Measurements from ENCODE around the gene SLC9A8. TPM values are rescaled to one million over a fixed set of nuclear protein-coding genes. Genes with fewer than 3 reads are reported as not detected.

The SLC9A8 gene
- total RNA-seq, 1 donor from 2014 or later, result 65.7 TPM

GRCh38 chr20:49888212-49889000, 75.8 kb downstream of the SLC9A8 start:
- ATAC-seq (ENCODE audit: low read depth) (peak; percentile 69), DNase-seq (peak; percentile 54)
- Mint-ChIP-seq H3K4me1 (peaks cover 9% of the 10 kb centered on the region), H3K27ac (peak overlapping the region; percentile 46), H3K27me3 (no peaks in the 10 kb centered on the region), H3K4me3 (no peak overlapping the region), H3K36me3 (ENCODE audit: low read depth) (peaks cover 76% of the 10 kb centered on the region), H3K9me3 (no peaks in the 10 kb centered on the region)
- TF ChIP-seq, protein P1, sequence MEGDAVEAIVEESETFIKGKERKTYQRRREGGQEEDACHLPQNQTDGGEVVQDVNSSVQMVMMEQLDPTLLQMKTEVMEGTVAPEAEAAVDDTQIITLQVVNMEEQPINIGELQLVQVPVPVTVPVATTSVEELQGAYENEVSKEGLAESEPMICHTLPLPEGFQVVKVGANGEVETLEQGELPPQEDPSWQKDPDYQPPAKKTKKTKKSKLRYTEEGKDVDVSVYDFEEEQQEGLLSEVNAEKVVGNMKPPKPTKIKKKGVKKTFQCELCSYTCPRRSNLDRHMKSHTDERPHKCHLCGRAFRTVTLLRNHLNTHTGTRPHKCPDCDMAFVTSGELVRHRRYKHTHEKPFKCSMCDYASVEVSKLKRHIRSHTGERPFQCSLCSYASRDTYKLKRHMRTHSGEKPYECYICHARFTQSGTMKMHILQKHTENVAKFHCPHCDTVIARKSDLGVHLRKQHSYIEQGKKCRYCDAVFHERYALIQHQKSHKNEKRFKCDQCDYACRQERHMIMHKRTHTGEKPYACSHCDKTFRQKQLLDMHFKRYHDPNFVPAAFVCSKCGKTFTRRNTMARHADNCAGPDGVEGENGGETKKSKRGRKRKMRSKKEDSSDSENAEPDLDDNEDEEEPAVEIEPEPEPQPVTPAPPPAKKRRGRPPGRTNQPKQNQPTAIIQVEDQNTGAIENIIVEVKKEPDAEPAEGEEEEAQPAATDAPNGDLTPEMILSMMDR (IDR thresholded peaks at IDR 0.05), result no peak
- CTCF ChIA-PET, result interaction anchor here (0.7 to 4.3 kb wide), 10 partner anchors 9 to 555 kb away, joined by 3 to 15 read pairs (median 3); no protein-coding TSS in a partner anchor
- intact Hi-C loops (cut with micrococcal nuclease), result loop anchor here (1.0 to 2.0 kb wide), 4 partner anchors 42 to 554 kb away; no protein-coding TSS in a partner anchor
- POLR2A ChIA-PET, result interaction anchor here (1.1 kb wide), 1 partner anchor 278 kb away, joined by 4 read pairs; no protein-coding TSS in a partner anchor

DNA sequence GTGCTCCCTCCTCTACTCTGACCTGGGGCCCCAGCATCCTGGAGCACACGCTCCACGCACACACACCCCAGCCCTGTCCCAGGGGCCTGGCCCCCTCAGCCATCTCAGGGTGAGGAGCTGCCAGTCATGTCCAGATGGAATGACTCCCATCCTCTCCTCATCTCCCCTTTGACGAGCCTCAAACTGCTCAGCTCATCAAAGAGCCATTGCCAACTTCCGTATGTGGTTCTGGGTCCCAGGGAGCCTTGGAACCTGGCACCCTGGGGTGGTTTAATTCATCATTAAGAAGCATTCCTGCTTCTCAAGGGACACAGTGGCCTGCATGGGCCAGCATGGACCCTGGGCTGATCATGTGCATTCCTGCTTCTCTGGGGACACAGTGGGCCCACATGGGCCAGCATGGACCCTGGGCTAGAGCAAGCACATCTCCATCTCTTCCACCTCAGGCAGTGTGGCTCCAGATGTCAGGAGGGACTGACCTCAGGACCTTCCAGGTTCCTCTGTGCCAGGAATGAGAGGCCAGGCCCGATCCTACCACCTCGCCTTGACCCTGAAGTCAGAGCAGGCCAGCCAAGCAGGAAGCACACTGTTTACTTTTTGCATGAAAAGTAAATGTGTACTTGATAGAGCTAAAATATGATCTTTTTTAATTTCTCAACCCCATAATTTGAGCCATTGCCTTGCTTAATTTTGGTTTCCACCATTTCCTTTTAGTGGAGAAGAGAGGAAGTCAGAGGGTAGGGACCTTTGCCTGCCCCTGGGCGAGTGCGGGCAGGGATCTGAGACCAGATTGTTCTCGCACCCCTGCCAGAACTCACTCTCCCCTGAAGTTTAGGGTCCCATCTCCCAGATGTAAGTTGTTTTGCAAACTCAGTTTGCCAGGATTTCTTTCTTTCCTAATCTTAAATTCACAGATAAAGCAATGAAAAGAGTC, 76.6 kb downstream of the SLC9A8 start:
- no peak overlapping the region for H3K27ac Mint-ChIP-seq
- intact Hi-C loops (cut with micrococcal nuclease), result loop anchor here (2.0 kb wide), 1 partner anchor 42 kb away; no protein-coding TSS in a partner anchor
- no peak for ATAC-seq (ENCODE audit: low read depth)

GRCh38 chr20:49889935-49890333, 77.3 kb downstream of the SLC9A8 start:
- Mint-ChIP-seq H3K27ac (no peak overlapping the region), H3K4me1 (peaks cover 18% of the 10 kb centered on the region), H3K9me3 (no peaks in the 10 kb centered on the region), H3K4me3 (no peak overlapping the region), H3K27me3 (no peaks in the 10 kb centered on the region), H3K36me3 (ENCODE audit: low read depth) (peaks cover 64% of the 10 kb centered on the region)
- ChIA-PET POLR2A (no interaction called here), CTCF (interaction anchor here (2.0 to 4.3 kb wide), 2 partner anchors 44 to 279 kb away, joined by 8 to 15 read pairs; no protein-coding TSS in a partner anchor)
- intact Hi-C loops (cut with micrococcal nuclease), result loop anchor here (2.0 kb wide), 1 partner anchor 43 kb away; no protein-coding TSS in a partner anchor
- ATAC-seq (ENCODE audit: low read depth), result no peak
- no peak for DNase-seq
- TF ChIP-seq, protein P1 (IDR thresholded peaks at IDR 0.05), result no peak

More for the DNA sequence above, 76.6 kb downstream of the SLC9A8 start:
- DNase-seq, result no peak
- POLR2A ChIA-PET, result interaction anchor here (1.1 kb wide), 1 partner anchor 278 kb away, joined by 4 read pairs; no protein-coding TSS in a partner anchor
- Mint-ChIP-seq H3K36me3 (ENCODE audit: low read depth) (peaks cover 70% of the 10 kb centered on the region), H3K4me1 (peaks cover 18% of the 10 kb centered on the region), H3K9me3 (no peaks in the 10 kb centered on the region), H3K4me3 (no peak overlapping the region), H3K27me3 (no peaks in the 10 kb centered on the region)
- TF ChIP-seq, protein P1 (IDR thresholded peaks at IDR 0.05), result no peak
- CTCF ChIA-PET, result interaction anchor here (1.1 to 4.3 kb wide), 8 partner anchors 8 to 350 kb away, joined by 3 to 15 read pairs (median 4); no protein-coding TSS in a partner anchor

DNA sequence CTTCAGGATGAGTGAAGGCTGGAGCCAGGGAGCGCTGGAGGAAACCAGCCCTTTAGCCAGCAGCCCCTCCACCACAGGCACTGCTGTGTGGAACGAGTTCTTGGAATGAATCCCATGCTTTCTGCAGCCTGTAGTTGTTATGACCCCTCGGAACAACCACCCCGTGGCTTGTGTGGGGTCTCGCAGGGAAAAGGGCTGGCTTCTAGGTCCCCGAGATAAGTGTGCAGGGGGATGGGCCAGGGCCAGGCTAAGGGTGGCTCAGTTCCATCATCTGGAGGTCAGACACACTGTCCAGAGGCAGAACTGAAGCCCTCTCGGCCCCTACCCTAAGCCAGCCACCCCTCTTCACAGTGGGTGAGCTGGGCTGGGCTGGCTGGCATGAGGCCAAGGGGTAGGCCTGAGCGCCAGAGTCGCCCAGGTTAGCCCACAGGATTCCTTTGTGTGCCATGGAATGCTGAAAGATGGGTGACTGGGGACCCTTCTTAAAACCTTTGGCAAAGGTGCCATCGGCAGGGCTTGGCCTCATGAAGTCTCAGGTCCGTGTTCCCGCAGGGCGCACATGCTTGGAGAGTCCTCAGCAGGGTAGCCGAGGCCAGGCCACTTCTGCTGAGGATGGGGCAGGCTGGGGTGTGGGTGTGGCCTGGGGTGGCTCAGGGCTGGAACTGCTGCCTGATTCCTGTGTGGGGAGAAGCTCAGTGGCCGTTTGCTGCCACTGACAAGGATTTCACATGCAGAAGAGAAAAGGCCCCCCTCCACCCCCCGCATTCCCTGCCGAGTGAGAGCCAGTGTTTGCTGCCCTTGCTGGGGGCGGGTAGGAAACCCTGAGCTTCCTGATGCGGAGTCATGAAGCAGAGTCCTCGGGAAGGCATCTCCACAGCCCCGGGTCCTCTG, 78.1 kb downstream of the SLC9A8 start:
- H3K27me3 Mint-ChIP-seq, result no peaks in the 10 kb centered on the region
- no peaks in the 10 kb centered on the region for H3K9me3 Mint-ChIP-seq
- TF ChIP-seq, protein P1 (IDR thresholded peaks at IDR 0.05), result no peak
- intact Hi-C loops (cut with micrococcal nuclease), result no loop called here
- H3K4me1 Mint-ChIP-seq, result peaks cover 18% of the 10 kb centered on the region
- CTCF ChIA-PET, result interaction anchor here (1.0 to 4.3 kb wide), 3 partner anchors 41 to 349 kb away, joined by 3 to 15 read pairs (median 7); no protein-coding TSS in a partner anchor
- ATAC-seq (ENCODE audit: low read depth) (no peak), DNase-seq (no peak)
- POLR2A ChIA-PET, result no interaction called here
- H3K27ac Mint-ChIP-seq, result no peak overlapping the region
- H3K4me3 Mint-ChIP-seq, result no peak overlapping the region
- peaks cover 56% of the 10 kb centered on the region for H3K36me3 Mint-ChIP-seq (ENCODE audit: low read depth)

Data from activated B cell treated with CpG ODN at 0.5 μM for 24 hours (primary cell).